SK-N-SH (cell line): ENCODE measurements around the gene SLC25A26. TPM values are rescaled to one million over a fixed set of nuclear protein-coding genes. Genes with fewer than 3 reads are reported as not detected.

Experiments used
- CTCF ChIA-PET: fragments of 300-600, 350-600 bp; formaldehyde crosslinking; extraction: SDS; loops from one replicate; lab custom pipeline; 2021; lab: Yijun Ruan, JAX
- POLR2A ChIA-PET: fragments of 350-600 bp; sonication (Branson Sonifier 250); formaldehyde crosslinking; extraction: SDS; loops from one replicate; lab custom pipeline; 2020; ENCODE audit warnings: antibody characterized with exemption, inconsistent platforms; lab: Yijun Ruan, JAX
- DNase-seq: peaks from one replicate; pipeline ENCODE4 v3.0.0; 2012
- H2AFZ ChIP-seq: fragments of 200-600 bp; sonication (generic); 2 replicates; pipeline ENCODE4 v1.8.1; 2016; ENCODE audit warnings: antibody characterized with exemption, mild to moderate bottlenecking, low read depth
- H3F3A ChIP-seq: fragments of 200-600 bp; sonication (generic); replicated peaks from 2 replicates; pipeline ENCODE3; 2016; ENCODE audit warnings: antibody characterized with exemption, mild to moderate bottlenecking; ENCODE audit not compliant: insufficient read depth
- H3K27ac ChIP-seq, 2 experiments: fragments of 200-500 bp in 1 of 2; fragments of 200-600 bp in 1 of 2; sonication (Bioruptor generic) in 1 of 2; sonication (generic), shearing (Covaris generic) in 1 of 2; 2 replicates each; pipeline versions ENCODE4 v1.5.1 to v1.6.1; 2014 to 2016; ENCODE audit warnings: low read depth in 2 of 2, inconsistent platforms in 1 of 2, low read length in 1 of 2, mild to moderate bottlenecking in 1 of 2, mixed read lengths in 1 of 2
- H3K27me3 ChIP-seq: fragments of 200-600 bp; sonication (generic), shearing (Covaris generic); 2 replicates; pipeline ENCODE4 v1.6.1; 2016; ENCODE audit warnings: mixed run types; ENCODE audit not compliant: insufficient read depth
- H3K36me3 ChIP-seq, 2 experiments: fragments of 200-500 bp in 1 of 2; fragments of 200-600 bp in 1 of 2; sonication (Bioruptor generic) in 1 of 2; sonication (generic) in 1 of 2; replicated peaks in 1 of 2; 2 replicates each; pipeline versions ENCODE3 to v1.5.1; 2014 to 2016; ENCODE audit warnings: low read length in 1 of 2, mild to moderate bottlenecking in 1 of 2; ENCODE audit not compliant: insufficient read depth in 2 of 2, control insufficient read depth in 1 of 2
- H3K4me1 ChIP-seq, 2 experiments: fragments of 200-500 bp in 1 of 2; fragments of 200-600 bp in 1 of 2; sonication (Bioruptor generic) in 1 of 2; sonication (generic), shearing (Covaris generic) in 1 of 2; 2 replicates each; pipeline versions ENCODE4 v1.5.1 to v1.6.1; 2014 to 2016; ENCODE audit warnings: low read depth in 1 of 2, low read length in 1 of 2, mixed run types in 1 of 2; ENCODE audit not compliant: insufficient read depth in 2 of 2, control insufficient read depth in 1 of 2
- H3K4me2 ChIP-seq: fragments of 200-600 bp; sonication (generic), shearing (Covaris generic); 2 replicates; pipeline ENCODE4 v1.6.1; 2017; ENCODE audit warnings: mixed run types
- H3K4me3 ChIP-seq, 2 experiments: fragments of 200-500 bp in 1 of 2; fragments of 200-600 bp in 1 of 2; sonication (Bioruptor generic) in 1 of 2; sonication (generic), shearing (Covaris generic) in 1 of 2; 2 replicates each; pipeline versions ENCODE4 v1.5.1 to v1.8.1; 2014 to 2016; ENCODE audit warnings: low read depth in 2 of 2, inconsistent platforms in 1 of 2, low read length in 1 of 2, mild to moderate bottlenecking in 1 of 2, mixed read lengths in 1 of 2, moderate library complexity in 1 of 2
- H3K79me2 ChIP-seq: fragments of 200-600 bp; sonication (generic); 2 replicates; pipeline ENCODE4 v1.8.1; 2017; ENCODE audit warnings: mild to moderate bottlenecking; ENCODE audit not compliant: insufficient read depth
- H3K9ac ChIP-seq: fragments of 200-600 bp; sonication (generic); 2 replicates; pipeline ENCODE4 v1.6.1; 2017; ENCODE audit warnings: mixed run types
- H3K9me2 ChIP-seq: fragments of 200-600 bp; sonication (generic); 2 replicates; pipeline ENCODE4 v1.6.1; 2017; ENCODE audit warnings: mixed run types
- H3K9me3 ChIP-seq: fragments of 200-600 bp; sonication (generic); 2 replicates; pipeline ENCODE4 v1.6.1; 2017; ENCODE audit warnings: mixed run types, mild to moderate bottlenecking, moderate library complexity
- H4K20me1 ChIP-seq: fragments of 200-600 bp; sonication (generic); 2 replicates; pipeline ENCODE4 v1.6.1; 2017; ENCODE audit warnings: mild to moderate bottlenecking, mixed run types; ENCODE audit not compliant: insufficient read depth
- EP300 ChIP-seq, 2 experiments: IDR thresholded peaks; 2 replicates each; pipeline versions ENCODE4 v1.4.0 to v1.6.1; 2012; ENCODE audit warnings: borderline replicate concordance in 1 of 2, low read depth in 1 of 2, low read length in 1 of 2
- EZH2phosphoT487 ChIP-seq: fragments of 200-600 bp; sonication (generic); IDR thresholded peaks from 2 replicates; pipeline ENCODE4 v1.6.1; 2017; ENCODE audit warnings: low read depth, mixed run types, mild to moderate bottlenecking, antibody characterized with exemption, moderate library complexity, borderline replicate concordance
- FOSL2 ChIP-seq: IDR thresholded peaks from 2 replicates; pipeline ENCODE4 v1.4.0; 2012; ENCODE audit warnings: low read depth, mild to moderate bottlenecking, moderate library complexity, borderline replicate concordance
- FOXM1 ChIP-seq: IDR thresholded peaks from 2 replicates; pipeline ENCODE4 v1.4.0; 2012; ENCODE audit warnings: low read depth, mild to moderate bottlenecking
- GATA2 ChIP-seq: sonication (generic); formaldehyde crosslinking; IDR thresholded peaks from 2 replicates; pipeline ENCODE4 v1.5.0; 2020; ENCODE audit warnings: mild to moderate bottlenecking, missing genetic modification reagents
- JUND ChIP-seq: IDR thresholded peaks from 2 replicates; pipeline ENCODE4 v1.4.0; 2012
- MEF2A ChIP-seq: IDR thresholded peaks from 2 replicates; pipeline ENCODE4 v1.4.0; 2012; ENCODE audit warnings: low read depth, borderline replicate concordance
- MXI1 ChIP-seq: IDR thresholded peaks from 2 replicates; pipeline ENCODE4 v1.6.1; 2012; ENCODE audit warnings: mild to moderate bottlenecking, low read depth, low read length, improper control_type of control experiment
- NFIC ChIP-seq: IDR thresholded peaks from 2 replicates; pipeline ENCODE4 v1.4.0; 2012; ENCODE audit warnings: borderline replicate concordance
- NRF1 ChIP-seq: IDR thresholded peaks from 2 replicates; pipeline ENCODE4 v1.6.1; 2012; ENCODE audit warnings: low read depth, mild to moderate bottlenecking, low read length
- POLR2AphosphoS5 ChIP-seq: IDR thresholded peaks from 2 replicates; pipeline ENCODE4 v1.6.1; 2012; ENCODE audit warnings: low read depth, low read length
- RAD21 ChIP-seq: IDR thresholded peaks from 2 replicates; pipeline ENCODE4 v1.6.1; 2012; ENCODE audit warnings: mild to moderate bottlenecking, low read length
- RFX5 ChIP-seq: IDR thresholded peaks from 2 replicates; pipeline ENCODE4 v1.6.1; 2012; ENCODE audit warnings: mild to moderate bottlenecking, improper control_type of control experiment, low read length
- RXRA ChIP-seq: IDR thresholded peaks from 2 replicates; pipeline ENCODE4 v1.4.0; 2012; ENCODE audit warnings: low read depth, mild to moderate bottlenecking, borderline replicate concordance
- SIN3A ChIP-seq: IDR thresholded peaks from 2 replicates; pipeline ENCODE4 v1.6.1; 2012; ENCODE audit warnings: low read depth, mild to moderate bottlenecking, low read length, moderate library complexity, borderline replicate concordance
- TCF12 ChIP-seq: IDR thresholded peaks from 2 replicates; pipeline ENCODE4 v1.4.0; 2012
- YY1 ChIP-seq: IDR thresholded peaks from 2 replicates; pipeline ENCODE4 v1.4.0; 2012; ENCODE audit warnings: low read depth, mild to moderate bottlenecking
- WGBS: methylation state at CpG from one replicate; pipeline ENCODE4 v1.1.6; 2017; ENCODE audit warnings: low lambda C conversion rate; 5-methylcytosine and 5-hydroxymethylcytosine counted together
- polyA plus RNA-seq, 3 experiments: library from polyadenylated mRNA; depleted of rRNA; stranded (reverse); fragments of >200 nt; gene quantifications; 2 replicates each; pipeline ENCODE4 v1.2.3, GENCODE V29; 2012
- TF ChIP-seq, protein P1 (sequence below): fragments of 150-350 bp; IDR thresholded peaks from 2 replicates; pipeline ENCODE4 v1.6.1; 2016; ENCODE audit warnings: mild to moderate bottlenecking, low read depth, low read length
- TF ChIP-seq, protein P2 (sequence below): IDR thresholded peaks from 2 replicates; pipeline ENCODE4 v1.4.0; 2012; ENCODE audit warnings: low read depth, borderline replicate concordance
- TF ChIP-seq, protein P3 (sequence below): fragments of 200-600 bp; sonication (generic); IDR thresholded peaks from 2 replicates; pipeline ENCODE4 v1.6.1; 2017; ENCODE audit warnings: antibody characterized with exemption, mild to moderate bottlenecking, moderate library complexity

Gene SLC25A26
- polyA plus RNA-seq, 1 of the 3 experiments (the other 2 are of a cell fraction), result 31.8 TPM

- H3K27me3 ChIP-seq, result no peaks in the 10 kb centered on the region
- no peak overlapping the region for H3K27ac ChIP-seq
- no peaks in the 10 kb centered on the region for H3K9me3 ChIP-seq
- no peak overlapping the region for H3K4me3 ChIP-seq
- no peaks in the 10 kb centered on the region for H3K9me2 ChIP-seq
- CTCF ChIA-PET, result interaction anchor here (0.7 to 1.3 kb wide), 4 partner anchors 12 to 556 kb away, joined by 3 to 4 read pairs (median 4); no protein-coding TSS in a partner anchor
- H3K4me2 ChIP-seq, result no peak overlapping the region
- H4K20me1 ChIP-seq, result no peaks in the 10 kb centered on the region
- H3F3A ChIP-seq, result peaks cover 12% of the 10 kb centered on the region
- no peak for DNase-seq
- H3K4me1 ChIP-seq, result no peaks in the 10 kb centered on the region
- TF ChIP-seq JUND (no peak), FOSL2 (no peak), RXRA (no peak), FOXM1 (no peak), EP300 (IDR thresholded peaks at IDR 0.05; ENCODE audit: borderline replicate concordance in 1 of 2, low read depth in 1 of 2, low read length in 1 of 2) (no peak), SIN3A (no peak), MXI1 (no peak), GATA2 (no peak), EZH2phosphoT487 (no peak), NRF1 (no peak), YY1 (no peak), MEF2A (no peak), POLR2AphosphoS5 (no peak)
- TF ChIP-seq, protein P1, sequence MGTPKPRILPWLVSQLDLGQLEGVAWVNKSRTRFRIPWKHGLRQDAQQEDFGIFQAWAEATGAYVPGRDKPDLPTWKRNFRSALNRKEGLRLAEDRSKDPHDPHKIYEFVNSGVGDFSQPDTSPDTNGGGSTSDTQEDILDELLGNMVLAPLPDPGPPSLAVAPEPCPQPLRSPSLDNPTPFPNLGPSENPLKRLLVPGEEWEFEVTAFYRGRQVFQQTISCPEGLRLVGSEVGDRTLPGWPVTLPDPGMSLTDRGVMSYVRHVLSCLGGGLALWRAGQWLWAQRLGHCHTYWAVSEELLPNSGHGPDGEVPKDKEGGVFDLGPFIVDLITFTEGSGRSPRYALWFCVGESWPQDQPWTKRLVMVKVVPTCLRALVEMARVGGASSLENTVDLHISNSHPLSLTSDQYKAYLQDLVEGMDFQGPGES, result no peak
- TF ChIP-seq, protein P2, sequence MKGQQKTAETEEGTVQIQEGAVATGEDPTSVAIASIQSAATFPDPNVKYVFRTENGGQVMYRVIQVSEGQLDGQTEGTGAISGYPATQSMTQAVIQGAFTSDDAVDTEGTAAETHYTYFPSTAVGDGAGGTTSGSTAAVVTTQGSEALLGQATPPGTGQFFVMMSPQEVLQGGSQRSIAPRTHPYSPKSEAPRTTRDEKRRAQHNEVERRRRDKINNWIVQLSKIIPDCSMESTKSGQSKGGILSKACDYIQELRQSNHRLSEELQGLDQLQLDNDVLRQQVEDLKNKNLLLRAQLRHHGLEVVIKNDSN, result no peak
- TF ChIP-seq, protein P3, sequence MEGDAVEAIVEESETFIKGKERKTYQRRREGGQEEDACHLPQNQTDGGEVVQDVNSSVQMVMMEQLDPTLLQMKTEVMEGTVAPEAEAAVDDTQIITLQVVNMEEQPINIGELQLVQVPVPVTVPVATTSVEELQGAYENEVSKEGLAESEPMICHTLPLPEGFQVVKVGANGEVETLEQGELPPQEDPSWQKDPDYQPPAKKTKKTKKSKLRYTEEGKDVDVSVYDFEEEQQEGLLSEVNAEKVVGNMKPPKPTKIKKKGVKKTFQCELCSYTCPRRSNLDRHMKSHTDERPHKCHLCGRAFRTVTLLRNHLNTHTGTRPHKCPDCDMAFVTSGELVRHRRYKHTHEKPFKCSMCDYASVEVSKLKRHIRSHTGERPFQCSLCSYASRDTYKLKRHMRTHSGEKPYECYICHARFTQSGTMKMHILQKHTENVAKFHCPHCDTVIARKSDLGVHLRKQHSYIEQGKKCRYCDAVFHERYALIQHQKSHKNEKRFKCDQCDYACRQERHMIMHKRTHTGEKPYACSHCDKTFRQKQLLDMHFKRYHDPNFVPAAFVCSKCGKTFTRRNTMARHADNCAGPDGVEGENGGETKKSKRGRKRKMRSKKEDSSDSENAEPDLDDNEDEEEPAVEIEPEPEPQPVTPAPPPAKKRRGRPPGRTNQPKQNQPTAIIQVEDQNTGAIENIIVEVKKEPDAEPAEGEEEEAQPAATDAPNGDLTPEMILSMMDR, result no peak
- peaks cover 5 to 13% of the 10 kb centered on the region in 2 experiments for H3K36me3 ChIP-seq
- POLR2A ChIA-PET, result no interaction called here
- H2AFZ ChIP-seq, result no peak overlapping the region
- H3K79me2 ChIP-seq, result no peaks in the 10 kb centered on the region
- H3K9ac ChIP-seq, result no peak overlapping the region
Observed at GRCh38 chr3:66266551-66266950, 45.8 kb downstream of the SLC25A26 start.

GRCh38 chr3:66267031-66267430 is 46.2 kb downstream of the SLC25A26 start:
- no peak overlapping the region for H3K4me2 ChIP-seq
- H3F3A ChIP-seq, result peaks cover 12% of the 10 kb centered on the region
- DNase-seq, result no peak
- no peaks in the 10 kb centered on the region for H3K4me1 ChIP-seq
- no peak overlapping the region for H3K27ac ChIP-seq
- 96% methylated on average over 4 of the region's 4 CpGs for WGBS
- H3K9ac ChIP-seq, result no peak overlapping the region
- no peak overlapping the region for H3K4me3 ChIP-seq
- POLR2A ChIA-PET, result no interaction called here
- CTCF ChIA-PET, result interaction anchor here (0.7 to 1.1 kb wide), 3 partner anchors 12 to 556 kb away, joined by 3 to 4 read pairs (median 3); no protein-coding TSS in a partner anchor
- no peak overlapping the region for H2AFZ ChIP-seq
- H3K27me3 ChIP-seq, result no peaks in the 10 kb centered on the region
- no peaks in the 10 kb centered on the region for H4K20me1 ChIP-seq
- H3K9me3 ChIP-seq, result no peaks in the 10 kb centered on the region
- no peaks in the 10 kb centered on the region for H3K9me2 ChIP-seq
- H3K36me3 ChIP-seq, result peaks cover 3 to 11% of the 10 kb centered on the region in 2 experiments
- no peaks in the 10 kb centered on the region for H3K79me2 ChIP-seq
- TF ChIP-seq EP300 (IDR thresholded peaks at IDR 0.05; ENCODE audit: borderline replicate concordance in 1 of 2, low read depth in 1 of 2, low read length in 1 of 2) (no peak), YY1 (no peak), TCF12 (no peak), NFIC (no peak), RFX5 (no peak), RAD21 (no peak)
- TF ChIP-seq, protein P3, result no peak
- TF ChIP-seq, protein P2, result no peak
